IMR-90 (cell line): Measurements from ENCODE around the gene CCND3. TPM values are rescaled to one million over a fixed set of nuclear protein-coding genes. Genes with fewer than 3 reads are reported as not detected.

ENCODE experiments used
- ATAC-seq: fragments of 200-7000 bp; cut with Tn5 transposase; 2 replicates; pipeline ENCODE4 v1.9.1; 2020; ENCODE audit warnings: low read depth, mild to moderate bottlenecking, moderate library complexity
- BruUV-seq: library from RNA; stranded (reverse); fragments of 400-500 nt; replicated peaks from 2 replicates; lab custom pipeline; 2021; lab: Mats Ljungman, UMichigan
- CTCF ChIA-PET: fragments of 300-600 bp; formaldehyde crosslinking; extraction: SDS; loops from one replicate; lab custom pipeline; 2021; ENCODE audit warnings: antibody characterized with exemption; lab: Yijun Ruan, JAX
- POLR2A ChIA-PET: fragments of 300-600 bp; sonication (Branson Sonifier 250); formaldehyde crosslinking; loops from one replicate; lab custom pipeline; 2022; ENCODE audit warnings: antibody characterized with exemption; ENCODE audit not compliant: unreplicated experiment; lab: Charles Lee
- DNase-seq: peaks from one replicate; pipeline ENCODE4 v3.0.0; 2013
- H2AFZ ChIP-seq: replicated peaks from 2 replicates; pipeline ENCODE3; 2013; ENCODE audit warnings: low read length, mild to moderate bottlenecking; ENCODE audit not compliant: poor library complexity
- H2AK5ac ChIP-seq: 2 replicates; pipeline ENCODE4 v1.6.1; 2013; ENCODE audit warnings: low read depth, low read length, inconsistent platforms
- H2AK9ac ChIP-seq: replicated peaks from 2 replicates; pipeline ENCODE3; 2013; ENCODE audit warnings: mild to moderate bottlenecking, low read depth, low read length, moderate library complexity; ENCODE audit not compliant: poor library complexity
- H2BK120ac ChIP-seq: 2 replicates; pipeline ENCODE4 v1.6.1; 2013; ENCODE audit warnings: low read depth, low read length, inconsistent platforms
- H2BK15ac ChIP-seq: 3 replicates; pipeline ENCODE4 v1.6.1; 2013; ENCODE audit warnings: low read depth, low read length, inconsistent platforms
- H2BK20ac ChIP-seq: 2 replicates; pipeline ENCODE4 v1.6.1; 2013; ENCODE audit warnings: low read depth, mild to moderate bottlenecking, inconsistent platforms, low read length, moderate library complexity
- H2BK5ac ChIP-seq: 2 replicates; pipeline ENCODE4 v1.6.1; 2013; ENCODE audit warnings: mild to moderate bottlenecking, low read depth, low read length, inconsistent platforms; ENCODE audit not compliant: poor library complexity, severe bottlenecking
- H3K14ac ChIP-seq: replicated peaks from 2 replicates; pipeline ENCODE4 v1.6.1; 2013; ENCODE audit warnings: low read depth, low read length, inconsistent platforms
- H3K18ac ChIP-seq: 2 replicates; pipeline ENCODE4 v1.6.1; 2013; ENCODE audit warnings: low read depth, low read length, control low read depth
- H3K23ac ChIP-seq: 2 replicates; pipeline ENCODE4 v1.6.1; 2013; ENCODE audit warnings: low read depth, low read length, inconsistent platforms
- H3K27ac ChIP-seq: 2 replicates; pipeline ENCODE4 v1.5.1; 2013; ENCODE audit warnings: mild to moderate bottlenecking, control low read depth, low read length; ENCODE audit not compliant: insufficient read depth
- H3K27me3 ChIP-seq: 2 replicates; pipeline ENCODE4 v1.6.1; 2013; ENCODE audit warnings: low read length; ENCODE audit not compliant: control insufficient read depth, insufficient read depth
- H3K36me3 ChIP-seq: 2 replicates; pipeline ENCODE4 v1.6.1; 2013; ENCODE audit warnings: low read length, mixed read lengths; ENCODE audit not compliant: control insufficient read depth, insufficient read depth
- H3K4ac ChIP-seq: 2 replicates; pipeline ENCODE4 v1.6.1; 2013; ENCODE audit warnings: low read depth, low read length, inconsistent platforms
- H3K4me1 ChIP-seq: 2 replicates; pipeline ENCODE4 v1.6.1; 2013; ENCODE audit warnings: low read length, mixed read lengths; ENCODE audit not compliant: control insufficient read depth, insufficient read depth
- H3K4me2 ChIP-seq: 2 replicates; pipeline ENCODE4 v1.6.1; 2013; ENCODE audit warnings: low read depth, mild to moderate bottlenecking, control low read depth, low read length, moderate library complexity
- H3K4me3 ChIP-seq: 2 replicates; pipeline ENCODE4 v1.5.1; 2013; ENCODE audit warnings: low read depth, mild to moderate bottlenecking, control low read depth, low read length, moderate library complexity; ENCODE audit not compliant: insufficient read depth
- H3K56ac ChIP-seq: 2 replicates; pipeline ENCODE4 v1.6.1; 2013; ENCODE audit warnings: low read length, inconsistent platforms; ENCODE audit not compliant: insufficient read depth; ENCODE audit errors: extremely low read depth
- H3K79me1 ChIP-seq, 2 experiments: 2 replicates each; pipeline ENCODE4 v1.6.1; 2013; ENCODE audit warnings: low read length in 2 of 2, inconsistent platforms in 1 of 2, low read depth in 1 of 2
- H3K9ac ChIP-seq: 2 replicates; pipeline ENCODE4 v1.6.1; 2013; ENCODE audit warnings: low read depth, low read length, control low read depth
- H3K9me1 ChIP-seq: 2 replicates; pipeline ENCODE4 v1.6.1; 2013; ENCODE audit warnings: low read length, inconsistent platforms; ENCODE audit not compliant: insufficient read depth
- H3K9me3 ChIP-seq: 2 replicates; pipeline ENCODE4 v1.6.1; 2013; ENCODE audit warnings: low read length; ENCODE audit not compliant: control insufficient read depth, insufficient read depth
- H4K20me1 ChIP-seq: 2 replicates; pipeline ENCODE4 v1.6.1; 2013; ENCODE audit warnings: low read length, inconsistent platforms; ENCODE audit not compliant: insufficient read depth
- H4K5ac ChIP-seq: 2 replicates; pipeline ENCODE4 v1.6.1; 2013; ENCODE audit warnings: mild to moderate bottlenecking, low read depth, low read length, control low read depth
- H4K8ac ChIP-seq, 2 experiments: 2 replicates each; pipeline ENCODE4 v1.6.1; 2013; ENCODE audit warnings: low read depth in 2 of 2, low read length in 2 of 2, control low read depth in 1 of 2, inconsistent platforms in 1 of 2
- H4K91ac ChIP-seq: 2 replicates; pipeline ENCODE4 v1.6.1; 2013; ENCODE audit warnings: low read depth, low read length, inconsistent platforms; ENCODE audit not compliant: insufficient read depth
- BHLHE40 ChIP-seq: fragments of 150-350 bp; IDR thresholded peaks from 2 replicates; pipeline ENCODE4 v1.6.1; 2016; ENCODE audit warnings: mild to moderate bottlenecking, low read depth, low read length
- FOS ChIP-seq: fragments of 150-350 bp; IDR thresholded peaks from 2 replicates; pipeline ENCODE4 v1.6.1; 2016; ENCODE audit warnings: low read depth, low read length
- MAFK ChIP-seq: IDR thresholded peaks from 2 replicates; pipeline ENCODE4 v1.6.1; 2012; ENCODE audit warnings: low read depth, low read length, improper control_type of control experiment
- MAZ ChIP-seq: IDR thresholded peaks from 2 replicates; pipeline ENCODE4 v1.6.1; 2012; ENCODE audit warnings: low read depth, mild to moderate bottlenecking, low read length, improper control_type of control experiment, moderate library complexity, borderline replicate concordance
- MXI1 ChIP-seq: IDR thresholded peaks from 2 replicates; pipeline ENCODE4 v1.6.1; 2012; ENCODE audit warnings: low read depth, mild to moderate bottlenecking, low read length, moderate library complexity, borderline replicate concordance
- NFE2L2 ChIP-seq: fragments of 150-350 bp; IDR thresholded peaks from 2 replicates; pipeline ENCODE4 v1.6.1; 2016; ENCODE audit warnings: low read depth, mild to moderate bottlenecking, low read length
- POLR2A ChIP-seq: IDR thresholded peaks from 2 replicates; pipeline ENCODE4 v1.6.1; 2012; ENCODE audit warnings: mild to moderate bottlenecking, low read depth, low read length
- RAD21 ChIP-seq: IDR thresholded peaks from 2 replicates; pipeline ENCODE4 v1.6.1; 2012; ENCODE audit warnings: low read length, improper control_type of control experiment
- RCOR1 ChIP-seq: IDR thresholded peaks from 2 replicates; pipeline ENCODE4 v1.6.1; 2012; ENCODE audit warnings: mild to moderate bottlenecking, low read length, improper control_type of control experiment; ENCODE audit not compliant: insufficient replicate concordance
- SMC3 ChIP-seq: fragments of 150-350 bp; IDR thresholded peaks from 2 replicates; pipeline ENCODE4 v1.6.1; 2016; ENCODE audit warnings: low read depth, mild to moderate bottlenecking, antibody characterized with exemption, low read length, moderate library complexity
- WGBS, 2 experiments: methylation state at CpG; one replicate each; pipeline versions ENCODE4 v1.1.5 to v1.1.7; 2013; ENCODE audit warnings: missing lambda C conversion rate in 2 of 2; ENCODE audit not compliant: insufficient read length in 1 of 2; ENCODE audit errors: extremely low coverage in 2 of 2; 5-methylcytosine and 5-hydroxymethylcytosine counted together
- dilution Hi-C: fragments of 300-500 bp; cut with HindIII; formaldehyde crosslinking; loops from one replicate; pipeline ENCODE4 v1.14.3; 2018; ENCODE audit warnings: low sequenced_read_pairs; ENCODE audit not compliant: unreplicated experiment
- in situ Hi-C: fragments of 300-500 bp; cut with MboI; formaldehyde crosslinking; loops from 3 replicates; pipeline ENCODE4 v1.14.3; 2019; ENCODE audit warnings: low sequenced_read_pairs, inconsistent platforms, mixed read lengths
- intact Hi-C: fragments of 100-400 bp; cut with micrococcal nuclease; formaldehyde crosslinking; loops from 2 replicates; pipeline ENCODE4 v1.10.0; 2022
- polyA plus RNA-seq, 3 experiments: library from polyadenylated mRNA; depleted of rRNA; stranded (reverse); fragments of >200 nt; gene quantifications; 2 replicates each; pipeline ENCODE4 v1.2.3, GENCODE V29; 2012; ENCODE audit warnings: low replicate concordance in 1 of 3
- total RNA-seq: library from RNA; depleted of rRNA; stranded (reverse); fragments of >200 nt; gene quantifications from 2 replicates; pipeline ENCODE4 v1.2.3, GENCODE V29; 2012
- TF ChIP-seq, protein P1 (sequence below): fragments of 150-350 bp; IDR thresholded peaks from 2 replicates; pipeline ENCODE4 v1.6.1; 2017; ENCODE audit warnings: mild to moderate bottlenecking, antibody characterized with exemption, low read length, low read depth
- TF ChIP-seq, protein P2 (sequence below): fragments of 150-350 bp; IDR thresholded peaks from 2 replicates; pipeline ENCODE4 v1.6.1; 2016; ENCODE audit warnings: low read depth, mild to moderate bottlenecking, low read length, moderate library complexity, borderline replicate concordance
- TF ChIP-seq, protein P3 (sequence below): conservative IDR thresholded peaks from 2 replicates; pipeline ENCODE4 v1.5.1; 2012; ENCODE audit warnings: mild to moderate bottlenecking, low read depth, low read length, improper control_type of control experiment

CCND3 gene
- total and polyA plus RNA-seq, 2 of the 4 experiments (the other 2 are of a cell fraction), result 19.2 to 61.9 TPM

DNA sequence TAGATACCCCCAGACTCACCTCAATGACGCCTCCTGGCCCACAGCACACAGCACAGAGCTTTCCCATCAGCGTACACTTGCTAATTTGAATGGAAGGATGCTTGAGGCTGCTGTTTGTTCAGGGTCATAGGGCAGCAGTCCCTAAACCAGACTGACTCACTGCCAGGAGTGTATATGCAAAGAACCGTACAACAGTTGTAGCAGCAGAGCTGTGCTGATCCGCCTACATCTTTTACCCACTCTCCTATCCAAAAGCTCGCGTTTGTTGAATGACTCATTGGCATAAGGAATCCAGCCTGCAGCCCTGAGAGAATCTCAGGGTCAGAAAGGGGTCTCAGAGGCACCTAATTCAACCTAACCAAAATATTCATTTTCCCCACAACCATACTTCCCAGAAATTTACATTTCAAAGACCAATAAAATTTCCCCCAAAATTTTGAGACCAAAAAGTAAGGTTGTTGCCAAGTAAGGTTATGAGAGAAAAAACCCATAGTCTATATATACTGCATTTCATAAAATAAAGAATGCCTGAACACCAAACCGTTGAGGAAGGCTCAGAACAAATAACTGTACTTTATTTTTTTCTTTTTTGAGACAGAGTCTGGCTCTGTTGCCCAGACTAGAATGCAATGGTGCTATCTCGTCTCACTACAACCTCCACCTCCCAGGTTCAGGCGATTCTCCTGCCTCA, 35.3 kb upstream of the CCND3 start:
- in situ Hi-C loops, result no loop called here
- WGBS, 2 experiments, result no CpG with 5 or more reads among the region's 9 CpGs
- ATAC-seq (peak; percentile 87), DNase-seq (peak; percentile 85)
- Histone ChIP-seq H2BK15ac (no peak overlapping the region), H3K27me3 (no peaks in the 10 kb centered on the region), H3K9me1 (peaks cover 5% of the 10 kb centered on the region; the same call in 1 of the 2 replicates), H4K91ac (no peak overlapping the region), H2BK120ac (no peak overlapping the region), H3K56ac (no peak overlapping the region), H2AK9ac (no peak overlapping the region), H3K4me2 (no peak overlapping the region), H3K36me3 (no peaks in the 10 kb centered on the region), H3K23ac (no peak overlapping the region), H2AFZ (no peak overlapping the region), H3K18ac (no peak overlapping the region), H3K4me1 (peaks cover 4% of the 10 kb centered on the region; the same call in 1 of the 2 replicates), H2BK20ac (no peak overlapping the region), H2BK5ac (no peak overlapping the region), H3K9ac (no peak overlapping the region), H3K9me3 (no peaks in the 10 kb centered on the region), H3K4me3 (no peak overlapping the region), H3K4ac (0 out of 2 replicates have a peak overlapping the region, but pooled peaks have one; percentile 2), H4K8ac (no peak overlapping the region), H4K20me1 (no peaks in the 10 kb centered on the region), H2AK5ac (peak overlapping the region; percentile 20; the same call in 1 of the 2 replicates), H3K79me1 (no peaks in the 10 kb centered on the region), H3K27ac (no peak overlapping the region), H4K5ac (no peak overlapping the region), H3K14ac (no peak overlapping the region)
- ChIA-PET POLR2A (no interaction called here), CTCF (no interaction called here)
- BruUV-seq, result no TSS peak
- intact Hi-C loops, result no loop called here
- no peak for TF ChIP-seq RCOR1
- TF ChIP-seq SMC3, result no peak
- TF ChIP-seq POLR2A, result no peak
- no peak for TF ChIP-seq NFE2L2
- TF ChIP-seq, protein P1, sequence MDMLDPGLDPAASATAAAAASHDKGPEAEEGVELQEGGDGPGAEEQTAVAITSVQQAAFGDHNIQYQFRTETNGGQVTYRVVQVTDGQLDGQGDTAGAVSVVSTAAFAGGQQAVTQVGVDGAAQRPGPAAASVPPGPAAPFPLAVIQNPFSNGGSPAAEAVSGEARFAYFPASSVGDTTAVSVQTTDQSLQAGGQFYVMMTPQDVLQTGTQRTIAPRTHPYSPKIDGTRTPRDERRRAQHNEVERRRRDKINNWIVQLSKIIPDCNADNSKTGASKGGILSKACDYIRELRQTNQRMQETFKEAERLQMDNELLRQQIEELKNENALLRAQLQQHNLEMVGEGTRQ, result no peak
- TF ChIP-seq MAZ, result no peak
- 0 out of 2 replicates have a peak, but pooled peaks have one; percentile 0 for TF ChIP-seq BHLHE40
- no peak for TF ChIP-seq MAFK
- TF ChIP-seq, protein P2, sequence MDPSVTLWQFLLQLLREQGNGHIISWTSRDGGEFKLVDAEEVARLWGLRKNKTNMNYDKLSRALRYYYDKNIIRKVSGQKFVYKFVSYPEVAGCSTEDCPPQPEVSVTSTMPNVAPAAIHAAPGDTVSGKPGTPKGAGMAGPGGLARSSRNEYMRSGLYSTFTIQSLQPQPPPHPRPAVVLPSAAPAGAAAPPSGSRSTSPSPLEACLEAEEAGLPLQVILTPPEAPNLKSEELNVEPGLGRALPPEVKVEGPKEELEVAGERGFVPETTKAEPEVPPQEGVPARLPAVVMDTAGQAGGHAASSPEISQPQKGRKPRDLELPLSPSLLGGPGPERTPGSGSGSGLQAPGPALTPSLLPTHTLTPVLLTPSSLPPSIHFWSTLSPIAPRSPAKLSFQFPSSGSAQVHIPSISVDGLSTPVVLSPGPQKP, result no peak
- TF ChIP-seq MXI1, result no peak
- no peak for TF ChIP-seq RAD21
- TF ChIP-seq FOS, result peak; percentile 6; the same call in 1 of the 2 replicates
- TF ChIP-seq, protein P3, sequence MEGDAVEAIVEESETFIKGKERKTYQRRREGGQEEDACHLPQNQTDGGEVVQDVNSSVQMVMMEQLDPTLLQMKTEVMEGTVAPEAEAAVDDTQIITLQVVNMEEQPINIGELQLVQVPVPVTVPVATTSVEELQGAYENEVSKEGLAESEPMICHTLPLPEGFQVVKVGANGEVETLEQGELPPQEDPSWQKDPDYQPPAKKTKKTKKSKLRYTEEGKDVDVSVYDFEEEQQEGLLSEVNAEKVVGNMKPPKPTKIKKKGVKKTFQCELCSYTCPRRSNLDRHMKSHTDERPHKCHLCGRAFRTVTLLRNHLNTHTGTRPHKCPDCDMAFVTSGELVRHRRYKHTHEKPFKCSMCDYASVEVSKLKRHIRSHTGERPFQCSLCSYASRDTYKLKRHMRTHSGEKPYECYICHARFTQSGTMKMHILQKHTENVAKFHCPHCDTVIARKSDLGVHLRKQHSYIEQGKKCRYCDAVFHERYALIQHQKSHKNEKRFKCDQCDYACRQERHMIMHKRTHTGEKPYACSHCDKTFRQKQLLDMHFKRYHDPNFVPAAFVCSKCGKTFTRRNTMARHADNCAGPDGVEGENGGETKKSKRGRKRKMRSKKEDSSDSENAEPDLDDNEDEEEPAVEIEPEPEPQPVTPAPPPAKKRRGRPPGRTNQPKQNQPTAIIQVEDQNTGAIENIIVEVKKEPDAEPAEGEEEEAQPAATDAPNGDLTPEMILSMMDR, result no peak
- dilution Hi-C loops, result no loop called here
